Activated CD8-positive, alpha-beta memory T cell treated with anti-CD3 and anti-CD28 coated beads for 36 hours (primary cell): ENCODE results near the gene NECAB3. TPM values are rescaled to one million over a fixed set of nuclear protein-coding genes. Genes with fewer than 3 reads are reported as not detected.
"Not testable (repeated sequence)": the region's sequence is repeated elsewhere in the genome, so short reads cannot be mapped to it uniquely, and the experiment has no call there.

Source experiments
- CTCF ChIA-PET: fragments of 350-600 bp; sonication (Branson Sonifier 250); formaldehyde crosslinking; loops from one replicate; lab custom pipeline; 2021; ENCODE audit warnings: antibody characterized with exemption; lab: Charles Lee
- POLR2A ChIA-PET: fragments of 350-600 bp; sonication (Branson Sonifier 250); formaldehyde crosslinking; loops from one replicate; lab custom pipeline; 2021; ENCODE audit warnings: antibody characterized with exemption; lab: Charles Lee
- total RNA-seq, 2 experiments: library from RNA; stranded (reverse); gene quantifications; one replicate each; pipeline ENCODE4 v1.2.3, GENCODE V29; 2021

Gene NECAB3
- total RNA-seq, 2 experiments from 2014 or later = 17.5 to 20.1 TPM

GRCh38 chr20:33700696-33701441, 26.6 kb upstream of the NECAB3 start:
- POLR2A ChIA-PET, CTCF ChIA-PET: not testable (repeated sequence)

GRCh38 chr20:33698966-33699365, 24.7 kb upstream of the NECAB3 start:
- POLR2A ChIA-PET, CTCF ChIA-PET: not testable (repeated sequence)

- ChIA-PET POLR2A (no interaction called here), CTCF (no interaction called here)
These were observed 22.9 kb upstream of the NECAB3 start for GRCh38 chr20:33697129-33697528.

GRCh38 chr20:33696448-33696847, 22.2 kb upstream of the NECAB3 start:
- CTCF ChIA-PET = interaction anchor here (0.7 kb wide), 1 partner anchor 23 kb away, joined by 4 read pairs; no protein-coding TSS in a partner anchor

GRCh38 chr20:33694639-33695012, 20.4 kb upstream of the NECAB3 start:
- POLR2A ChIA-PET = interaction anchor here (0.7 to 1.3 kb wide), 2 partner anchors 25 to 223 kb away, joined by 4 to 8 read pairs; partner anchors contain the start of gene PXMP4
- CTCF ChIA-PET = interaction anchor here (1.2 kb wide), 1 partner anchor 31 kb away, joined by 3 read pairs; no protein-coding TSS in a partner anchor

More at GRCh38 chr20:33696448-33696847, 22.2 kb upstream of the NECAB3 start:
- POLR2A ChIA-PET = no interaction called here

- ChIA-PET POLR2A (interaction anchor here (0.5 kb wide), 1 partner anchor 119 kb away, joined by 3 read pairs; no protein-coding TSS in a partner anchor), CTCF (interaction anchor here (1.2 kb wide), 1 partner anchor 30 kb away, joined by 3 read pairs; no protein-coding TSS in a partner anchor)
These were observed 19.8 kb upstream of the NECAB3 start for GRCh38 chr20:33693741-33694638.

- CTCF ChIA-PET = interaction anchor here (1.2 kb wide), 1 partner anchor 30 kb away, joined by 3 read pairs; no protein-coding TSS in a partner anchor
- POLR2A ChIA-PET = no interaction called here
These were observed 19.1 kb upstream of the NECAB3 start for GRCh38 chr20:33693289-33693688.

- POLR2A ChIA-PET = interaction anchor here (0.7 to 1.3 kb wide), 6 partner anchors 23 to 422 kb away, joined by 3 to 4 read pairs (median 4); partner anchors contain the start of genes ACTL10 and ZNF341
- CTCF ChIA-PET = interaction anchor here (1.2 kb wide), 2 partner anchors 22 to 23 kb away, joined by 3 read pairs; partner anchors contain the start of gene ACTL10
These were observed 15.7 kb upstream of the NECAB3 start for GRCh38 chr20:33689973-33690372.

GRCh38 chr20:33689493-33689892, 15.3 kb upstream of the NECAB3 start:
- ChIA-PET CTCF (interaction anchor here (1.2 kb wide), 2 partner anchors 22 to 23 kb away, joined by 3 read pairs; partner anchors contain the start of gene ACTL10), POLR2A (interaction anchor here (0.7 to 1.0 kb wide), 5 partner anchors 23 to 423 kb away, joined by 3 to 4 read pairs (median 3); partner anchors contain the start of gene ACTL10)

- ChIA-PET POLR2A (no interaction called here), CTCF (interaction anchor here (1.2 to 1.6 kb wide), 2 partner anchors 16 to 22 kb away, joined by 3 read pairs; partner anchors contain the start of gene ACTL10)
These were observed 14.8 kb upstream of the NECAB3 start for GRCh38 chr20:33688938-33689424.

- ChIA-PET CTCF (interaction anchor here (1.4 to 1.6 kb wide), 2 partner anchors 15 to 44 kb away, joined by 3 to 5 read pairs; partner anchors contain the start of gene ZNF341), POLR2A (interaction anchor here (1.2 to 1.8 kb wide), 2 partner anchors 9 to 32 kb away, joined by 3 to 5 read pairs; partner anchors contain the start of gene PXMP4)
These were observed 14.0 kb upstream of the NECAB3 start for GRCh38 chr20:33687993-33688937.

- ChIA-PET POLR2A (interaction anchor here (0.8 to 1.8 kb wide), 3 partner anchors 8 to 33 kb away, joined by 3 to 5 read pairs (median 3); partner anchors contain the start of gene PXMP4), CTCF (interaction anchor here (1.0 to 1.6 kb wide), 5 partner anchors 14 to 64 kb away, joined by 3 to 6 read pairs (median 4); partner anchors contain the start of genes PXMP4 and ZNF341)
These were observed 13.2 kb upstream of the NECAB3 start for GRCh38 chr20:33687370-33687915.

- ChIA-PET CTCF (interaction anchor here (1.0 to 1.6 kb wide), 4 partner anchors 19 to 64 kb away, joined by 3 to 6 read pairs (median 4); partner anchors contain the start of genes PXMP4 and ZNF341), POLR2A (interaction anchor here (0.8 to 1.8 kb wide), 2 partner anchors 19 to 33 kb away, joined by 3 to 5 read pairs; partner anchors contain the start of gene PXMP4)
These were observed 12.7 kb upstream of the NECAB3 start for GRCh38 chr20:33686984-33687366.

- ChIA-PET POLR2A (interaction anchor here (0.5 to 2.5 kb wide), 9 partner anchors 11 to 275 kb away, joined by 3 to 23 read pairs (median 5); partner anchors contain the start of genes ACTL10 and PXMP4), CTCF (interaction anchor here (1.0 to 1.6 kb wide), 6 partner anchors 18 to 63 kb away, joined by 3 to 6 read pairs (median 4); partner anchors contain the start of genes PXMP4 and ZNF341)
These were observed 12.1 kb upstream of the NECAB3 start, which contains the start of gene E2F1 for GRCh38 chr20:33686100-33686983. Gene E2F1 (minus strand): TSS chr20:33686385. CDS start chr20:33686264, 121 bp downstream.

- POLR2A ChIA-PET = interaction anchor here (0.5 to 2.5 kb wide), 7 partner anchors 10 to 274 kb away, joined by 3 to 23 read pairs (median 7); partner anchors contain the start of genes ACTL10 and PXMP4
These were observed 11.3 kb upstream of the NECAB3 start for GRCh38 chr20:33685328-33686099.

More at GRCh38 chr20:33685328-33686099, 11.3 kb upstream of the NECAB3 start:
- CTCF ChIA-PET = interaction anchor here (1.0 to 1.5 kb wide), 4 partner anchors 18 to 228 kb away, joined by 3 to 8 read pairs (median 3); partner anchors contain the start of gene ZNF341
